NT2/D1 (cell line): ENCODE measurements around the gene TMEM243.

ENCODE experiments used
- YY1 ChIP-seq: IDR thresholded peaks from 2 replicates; pipeline ENCODE4 v1.6.1; 2011; ENCODE audit not compliant: insufficient read length, insufficient read depth
- ZNF274 ChIP-seq: IDR thresholded peaks from 2 replicates; pipeline ENCODE4 v1.6.1; 2011; ENCODE audit warnings: mild to moderate bottlenecking, low read depth, low read length

- TF ChIP-seq ZNF274 (no peak), YY1 (no peak)
Measured at GRCh38 chr7:87148332-87148955, 71.1 kb downstream of the TMEM243 start.
